DMS53 (cell line): ENCODE measurements around the gene CFD.
"Not testable (repeated sequence)": the region's sequence is repeated elsewhere in the genome, so short reads cannot be mapped to it uniquely, and the experiment has no call there.

Experiments used
- DNase-seq: peaks from one replicate; lab custom pipeline; 2025; lab: John Stamatoyannopoulos, UW

Gene CFD

DNA sequence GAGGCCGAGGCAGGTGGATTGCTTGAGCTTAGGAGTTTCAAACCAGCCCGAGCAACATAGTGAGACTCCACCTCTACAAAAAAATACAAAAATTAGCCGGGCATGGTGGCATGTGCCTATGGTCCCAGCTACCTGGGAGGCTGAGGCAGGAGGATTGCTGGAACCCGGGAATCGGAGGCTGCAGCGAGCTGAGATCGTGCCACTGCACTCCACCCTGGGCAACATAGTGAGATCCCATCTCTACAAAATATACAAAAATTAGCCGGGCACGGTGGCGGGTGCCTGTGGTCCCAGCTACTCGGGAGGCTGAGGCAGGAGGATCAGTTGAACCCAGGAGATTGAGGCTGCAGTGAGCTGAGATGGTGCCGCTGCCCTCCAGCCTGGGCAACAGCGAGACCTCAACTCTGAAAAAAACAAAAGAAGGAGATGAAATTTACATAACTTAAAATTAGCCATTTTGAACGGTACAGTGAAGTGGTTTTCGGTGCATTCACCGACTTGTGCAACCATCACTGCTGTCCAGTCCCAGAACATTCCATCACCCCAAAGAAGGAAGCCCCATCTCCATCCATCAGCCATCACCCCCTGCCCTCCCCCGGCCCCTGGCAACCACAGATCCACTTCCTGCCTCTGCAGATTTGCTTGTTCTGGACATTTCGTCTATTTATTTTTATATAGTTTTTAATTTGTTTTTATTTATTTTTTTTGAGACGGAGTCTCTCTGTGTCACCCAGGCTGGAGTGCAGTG is 33.4 kb upstream of the CFD start:
- DNase-seq: no peak

DNA sequence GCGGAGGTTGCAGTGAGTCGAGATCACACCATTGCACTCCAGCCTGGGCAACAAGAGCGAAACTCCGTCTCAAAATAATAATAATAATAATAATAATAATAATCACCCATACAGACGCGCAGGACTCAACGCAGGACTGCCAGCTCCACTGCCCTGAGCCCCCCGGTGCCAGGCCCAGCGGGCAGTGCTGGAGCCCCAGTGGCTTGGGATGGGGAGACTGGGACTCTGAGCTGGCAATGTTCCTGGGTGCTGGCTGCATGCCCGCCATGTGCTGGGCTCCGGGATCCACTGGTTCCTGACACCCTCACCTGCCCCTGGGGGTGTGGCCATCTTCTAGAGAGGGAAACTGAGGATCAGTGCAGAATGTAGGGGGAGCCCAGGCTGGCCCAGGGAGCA is 32.2 kb upstream of the CFD start:
- DNase-seq: no peak

DNA sequence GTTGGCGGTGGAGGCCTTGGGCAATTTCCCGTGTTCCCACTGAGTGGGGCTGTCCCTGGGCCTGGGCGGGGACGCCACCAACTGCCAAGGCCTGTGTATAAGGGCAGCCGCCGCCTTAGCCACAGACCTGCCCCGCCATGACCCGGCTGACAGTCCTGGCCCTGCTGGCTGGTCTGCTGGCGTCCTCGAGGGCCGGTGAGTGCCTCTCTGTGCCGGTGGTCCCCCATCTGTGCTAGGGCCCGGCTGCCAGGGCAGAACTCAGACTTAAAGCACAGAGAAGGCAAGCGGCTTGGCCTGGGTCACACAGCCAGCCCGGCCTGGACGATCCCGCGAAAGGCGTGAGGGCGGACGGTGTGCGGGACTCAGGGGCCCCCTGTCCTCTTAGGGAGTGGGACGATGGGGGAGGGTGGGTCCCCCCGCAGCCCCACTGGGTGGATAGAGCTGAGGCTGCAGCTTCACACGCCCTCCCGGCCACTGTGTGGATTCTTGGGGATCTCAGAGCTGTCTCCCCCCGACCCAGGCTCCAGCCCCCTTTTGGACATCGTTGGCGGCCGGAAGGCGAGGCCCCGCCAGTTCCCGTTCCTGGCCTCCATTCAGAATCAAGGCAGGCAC is 31.6 kb upstream of the CFD start, which contains the start of gene AZU1:
Gene AZU1, plus strand, starts transcription at position 128 of the 612 bp plus-strand sequence. Its CDS starts 10 bp downstream, at position 138.
- no peak for DNase-seq

DNA sequence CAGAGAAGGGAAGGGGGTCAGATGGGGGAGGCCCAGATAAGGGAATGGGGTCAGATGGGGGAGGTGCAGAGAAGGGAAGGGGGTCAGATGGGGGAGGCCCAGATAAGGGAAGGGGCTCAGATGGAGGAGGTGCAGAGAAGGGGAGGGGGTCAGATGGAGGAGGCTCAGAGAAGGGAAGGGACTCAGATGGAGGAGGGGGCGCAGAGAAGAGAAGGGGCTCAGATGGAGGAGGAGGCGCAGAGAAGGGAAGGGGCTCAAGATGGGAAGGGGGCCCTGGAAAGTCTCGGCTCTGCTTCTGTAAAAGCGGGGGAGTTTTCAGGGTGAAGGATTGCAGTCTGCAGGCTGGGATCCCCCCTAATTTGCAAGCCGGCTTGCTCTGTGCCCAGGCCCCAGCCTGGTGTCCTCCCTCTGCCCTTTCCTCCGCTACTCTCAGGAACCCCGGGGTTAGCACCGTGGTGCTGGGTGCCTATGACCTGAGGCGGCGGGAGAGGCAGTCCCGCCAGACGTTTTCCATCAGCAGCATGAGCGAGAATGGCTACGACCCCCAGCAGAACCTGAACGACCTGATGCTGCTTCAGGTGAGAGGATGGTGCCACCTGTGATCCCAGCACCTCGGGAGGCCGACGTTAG is 30.2 kb upstream of the CFD start:
- DNase-seq: no peak

DNA sequence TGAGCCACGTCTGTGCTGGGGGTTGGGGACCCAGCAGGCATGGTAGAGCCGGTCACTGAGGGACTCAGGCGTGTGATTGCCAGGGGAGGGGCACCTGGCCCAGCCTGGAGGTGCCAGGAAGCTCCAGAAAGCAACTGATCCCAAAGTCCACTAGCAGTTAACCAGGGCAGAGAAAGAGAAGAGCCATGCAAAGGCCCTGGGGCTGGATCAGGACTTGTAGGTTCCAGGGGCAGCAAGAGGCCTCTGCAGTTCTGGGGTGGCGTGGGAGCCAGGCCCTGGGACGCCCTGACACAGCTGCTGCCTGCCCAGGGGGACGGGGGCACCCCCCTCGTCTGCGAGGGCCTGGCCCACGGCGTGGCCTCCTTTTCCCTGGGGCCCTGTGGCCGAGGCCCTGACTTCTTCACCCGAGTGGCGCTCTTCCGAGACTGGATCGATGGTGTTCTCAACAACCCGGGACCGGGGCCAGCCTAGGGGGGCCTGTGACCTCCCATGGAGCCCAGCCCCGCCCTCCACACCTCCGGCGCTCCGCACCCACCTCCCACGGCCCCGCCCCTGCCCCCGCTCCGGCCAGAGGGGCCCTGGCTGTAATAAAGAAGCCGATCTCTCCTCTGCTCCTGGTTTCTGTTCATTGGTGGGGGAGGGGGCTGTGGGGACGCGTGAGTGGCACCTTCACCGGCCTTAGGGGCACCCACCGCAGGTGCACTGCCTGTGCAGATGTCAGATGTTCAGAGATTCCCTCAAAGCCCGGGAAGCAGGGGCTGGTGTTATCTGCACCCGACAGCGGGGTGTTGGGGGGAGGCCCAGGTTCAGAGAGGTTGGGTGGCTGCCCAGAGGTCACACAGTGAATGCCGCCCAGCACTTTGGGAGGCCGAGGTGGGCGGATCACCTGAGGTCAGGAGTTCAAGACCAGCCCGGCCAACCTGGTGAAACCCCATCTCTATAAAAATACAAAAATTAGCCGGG is 27.8 kb upstream of the CFD start:
- no peak for DNase-seq

DNA sequence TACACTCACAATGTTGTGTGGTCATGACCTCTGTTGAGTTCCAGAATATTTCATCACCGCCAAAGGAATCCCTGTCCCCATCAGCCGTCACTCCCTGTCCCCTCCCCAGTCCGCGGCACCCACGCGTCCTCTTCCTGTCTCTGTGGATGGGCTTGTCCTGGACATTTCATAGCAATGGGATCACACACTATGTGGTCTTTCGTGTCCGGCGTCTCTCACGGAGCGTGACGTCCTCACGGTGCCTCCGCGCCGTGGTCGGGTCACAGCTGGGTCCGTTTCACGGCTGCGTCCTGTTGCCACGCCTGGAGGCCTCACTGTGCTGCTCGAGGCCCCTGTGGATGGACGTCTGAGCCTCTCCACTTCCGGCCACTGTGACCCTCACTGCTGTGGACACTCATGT is 25.2 kb upstream of the CFD start:
- DNase-seq: no peak

DNA sequence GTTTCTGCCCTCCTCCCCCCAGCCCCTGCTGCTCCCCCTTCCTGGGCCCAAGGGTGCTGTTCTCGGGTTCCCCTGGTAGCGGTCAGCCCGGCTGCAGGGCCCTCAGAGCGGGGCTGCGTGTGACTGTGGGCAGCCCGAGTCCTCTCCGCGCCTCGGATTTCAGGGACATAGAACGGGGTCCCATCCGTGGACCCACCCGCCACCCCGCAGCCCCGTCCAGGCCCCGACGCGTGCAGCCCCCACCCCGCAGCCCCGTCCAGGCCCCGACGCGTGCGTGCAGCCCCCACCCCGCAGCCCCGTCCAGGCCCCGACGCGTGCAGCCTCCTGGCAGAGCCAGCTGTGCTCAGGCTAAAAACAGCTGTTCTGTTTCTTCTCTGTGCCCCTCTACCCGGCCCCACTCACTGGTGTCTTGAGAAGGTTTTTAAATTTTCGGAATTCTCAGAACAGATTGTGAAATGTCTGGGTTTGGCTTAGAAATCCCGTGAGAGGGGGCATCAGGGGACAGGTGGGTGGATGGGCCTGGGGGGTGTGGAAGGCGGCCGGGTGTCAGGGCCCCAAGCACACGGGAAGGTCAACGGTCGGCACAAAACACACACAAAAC is 24.2 kb upstream of the CFD start:
- no peak for DNase-seq

DNA sequence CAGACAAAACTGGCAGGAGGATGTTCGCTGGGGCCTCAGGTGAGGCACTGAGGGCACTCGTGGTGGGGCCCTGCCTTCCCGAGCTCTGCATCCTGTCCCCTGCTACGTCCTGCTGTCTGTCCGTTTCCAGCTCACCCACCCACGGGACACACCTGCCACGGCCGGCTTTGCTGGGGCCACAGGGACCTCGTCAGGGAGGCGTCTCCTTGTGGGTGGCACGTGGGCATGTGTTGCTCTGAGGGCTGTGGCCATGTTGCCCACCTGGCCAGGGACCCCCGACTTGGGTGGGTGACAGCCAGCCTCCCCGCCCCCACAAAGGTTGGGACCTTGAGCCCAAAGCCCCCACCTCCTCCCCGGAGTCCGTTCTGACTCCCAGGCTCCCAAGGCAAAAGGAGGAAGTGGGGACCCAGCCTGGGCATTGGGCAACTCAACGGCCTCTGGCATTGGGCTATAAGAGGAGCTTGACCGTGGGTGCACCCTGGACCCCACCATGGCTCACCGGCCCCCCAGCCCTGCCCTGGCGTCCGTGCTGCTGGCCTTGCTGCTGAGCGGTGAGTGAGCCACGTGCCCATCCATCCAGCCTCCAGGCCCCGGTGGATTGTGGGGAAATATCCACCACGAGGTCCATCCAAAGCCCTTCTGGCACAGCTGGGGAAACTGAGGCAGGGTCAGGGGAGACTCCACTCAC is 18.8 kb upstream of the CFD start, which contains the start of gene PRTN3:
Gene PRTN3, plus strand, starts transcription at position 481 of the 688 bp plus-strand sequence. Its CDS starts 10 bp downstream, at position 491.
- no peak for DNase-seq

DNA sequence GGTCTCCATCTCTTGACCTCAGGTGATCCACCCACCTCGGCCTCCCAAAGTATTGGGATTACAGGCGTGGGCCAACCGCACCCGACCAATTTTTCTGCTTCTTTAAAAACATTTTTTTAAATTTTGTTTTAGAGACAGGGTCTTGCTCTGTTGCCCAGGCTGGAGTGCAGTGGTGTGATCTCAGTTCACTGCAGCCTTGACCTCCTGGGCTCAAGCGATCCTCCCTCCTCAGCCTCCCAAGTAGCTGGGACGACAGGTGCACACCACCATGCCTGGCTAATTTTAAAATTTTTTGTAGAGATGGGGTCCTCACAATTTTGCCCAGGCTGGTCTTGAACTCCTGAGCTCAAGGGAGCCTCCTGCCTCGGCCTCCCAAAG is 16.7 kb upstream of the CFD start:
- not testable (repeated sequence) for DNase-seq

DNA sequence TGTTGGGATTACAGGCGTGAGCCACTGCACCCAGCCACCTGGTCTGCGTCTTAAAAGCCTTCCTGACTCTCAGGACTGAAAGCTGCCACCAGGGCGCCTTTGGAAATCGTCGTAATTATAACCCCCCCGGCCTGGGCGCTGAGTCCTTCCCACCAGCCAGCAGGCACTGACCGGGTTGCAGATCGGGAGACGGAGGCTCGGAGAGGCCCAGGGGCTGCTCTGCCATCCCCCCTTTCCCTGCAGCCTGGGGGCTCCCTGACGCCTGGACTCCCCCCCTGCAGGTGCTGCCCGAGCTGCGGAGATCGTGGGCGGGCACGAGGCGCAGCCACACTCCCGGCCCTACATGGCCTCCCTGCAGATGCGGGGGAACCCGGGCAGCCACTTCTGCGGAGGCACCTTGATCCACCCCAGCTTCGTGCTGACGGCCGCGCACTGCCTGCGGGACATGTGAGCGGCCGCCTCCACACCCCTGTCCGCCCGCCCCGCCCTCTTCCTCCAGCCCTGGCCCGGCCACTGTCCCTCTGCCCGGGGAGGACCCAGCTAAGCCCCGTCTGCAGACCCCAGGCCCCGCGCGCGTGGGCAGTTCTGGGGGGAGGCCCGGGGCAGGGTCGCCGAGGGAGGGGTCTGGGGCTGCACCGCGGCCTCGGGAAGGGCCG is 16.2 kb upstream of the CFD start:
- peak; percentile 70 for DNase-seq

DNA sequence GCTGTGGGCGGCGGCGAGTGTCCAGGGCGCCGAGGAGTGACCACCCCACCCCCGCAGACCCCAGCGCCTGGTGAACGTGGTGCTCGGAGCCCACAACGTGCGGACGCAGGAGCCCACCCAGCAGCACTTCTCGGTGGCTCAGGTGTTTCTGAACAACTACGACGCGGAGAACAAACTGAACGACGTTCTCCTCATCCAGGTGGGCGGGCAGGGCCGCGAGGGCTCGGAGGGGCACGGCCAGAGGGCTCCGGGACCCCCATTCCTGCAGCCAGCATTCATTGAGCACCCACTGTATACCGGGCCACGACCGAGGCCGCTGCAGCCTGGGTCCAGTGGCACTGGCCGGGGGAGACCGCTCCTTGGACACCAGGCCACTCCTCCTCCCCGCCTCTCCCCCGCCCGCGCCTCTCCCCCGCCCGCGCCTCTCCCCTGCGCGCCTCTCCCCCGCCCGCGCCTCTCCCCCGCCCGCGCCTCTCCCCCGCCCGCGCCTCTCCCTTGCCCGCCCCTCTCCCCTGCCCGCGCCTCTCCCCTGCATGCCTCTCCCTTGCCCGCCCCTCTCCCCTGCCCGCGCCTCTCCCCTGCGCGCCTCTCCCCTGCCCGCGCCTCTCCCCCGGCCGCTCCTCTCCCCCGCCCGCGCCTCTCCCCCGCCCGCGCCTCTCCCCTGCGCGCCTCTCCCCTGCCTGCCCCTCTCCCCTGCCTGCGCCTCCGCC is 15.5 kb upstream of the CFD start:
- no peak for DNase-seq

DNA sequence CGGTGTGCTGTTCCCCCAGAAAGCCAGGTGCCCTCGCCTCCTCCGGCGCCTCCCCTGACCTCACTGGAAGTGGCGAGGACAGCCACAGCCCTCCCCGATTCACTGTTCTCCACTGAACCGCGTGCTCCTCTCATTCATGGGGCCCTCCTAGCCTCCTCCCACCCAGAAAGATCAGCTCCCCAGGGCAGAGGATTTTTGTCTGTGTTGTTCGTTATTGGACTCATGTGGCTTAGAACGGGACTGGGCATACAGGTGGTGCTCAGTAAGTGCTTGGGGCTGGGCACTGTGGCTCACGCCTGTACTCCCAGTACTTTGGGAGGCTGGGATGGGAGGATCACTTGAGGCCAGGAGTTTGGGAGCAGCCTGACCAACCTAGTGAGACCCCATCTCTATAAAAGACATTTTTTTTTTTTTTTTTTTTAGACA is 14.9 kb upstream of the CFD start:
- peak; percentile 49 for DNase-seq

DNA sequence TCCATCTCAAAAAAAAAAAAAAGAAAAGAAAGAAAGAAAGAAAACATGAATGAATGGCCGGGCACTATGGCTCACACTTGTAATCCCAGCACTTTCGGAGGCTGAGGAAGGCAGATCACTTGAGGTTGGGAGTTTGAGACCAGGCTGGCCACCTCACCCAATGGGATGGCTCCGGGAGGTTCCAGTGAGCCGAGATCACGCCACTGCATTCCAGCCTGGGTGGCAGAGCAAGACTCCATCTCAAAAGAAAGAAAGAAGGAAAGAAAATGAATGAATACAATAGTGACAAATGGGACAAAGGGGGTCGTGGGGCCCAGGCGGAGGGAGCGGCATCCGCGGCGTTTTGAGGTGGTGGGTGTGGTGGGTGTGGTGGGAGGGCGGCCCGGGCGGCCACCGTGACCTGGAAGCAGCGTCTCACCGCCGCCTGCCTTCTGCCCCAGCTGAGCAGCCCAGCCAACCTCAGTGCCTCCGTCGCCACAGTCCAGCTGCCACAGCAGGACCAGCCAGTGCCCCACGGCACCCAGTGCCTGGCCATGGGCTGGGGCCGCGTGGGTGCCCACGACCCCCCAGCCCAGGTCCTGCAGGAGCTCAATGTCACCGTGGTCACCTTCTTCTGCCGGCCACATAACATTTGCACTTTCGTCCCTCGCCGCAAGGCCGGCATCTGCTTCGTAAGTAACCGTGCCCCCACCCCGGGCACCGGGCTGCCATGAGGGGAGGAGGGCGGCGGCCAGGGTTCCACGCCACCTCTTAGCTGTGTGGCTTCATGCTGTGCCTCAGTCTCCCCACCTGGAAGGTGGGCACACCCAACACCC is 13.6 kb upstream of the CFD start:
- peak; percentile 45 for DNase-seq

DNA sequence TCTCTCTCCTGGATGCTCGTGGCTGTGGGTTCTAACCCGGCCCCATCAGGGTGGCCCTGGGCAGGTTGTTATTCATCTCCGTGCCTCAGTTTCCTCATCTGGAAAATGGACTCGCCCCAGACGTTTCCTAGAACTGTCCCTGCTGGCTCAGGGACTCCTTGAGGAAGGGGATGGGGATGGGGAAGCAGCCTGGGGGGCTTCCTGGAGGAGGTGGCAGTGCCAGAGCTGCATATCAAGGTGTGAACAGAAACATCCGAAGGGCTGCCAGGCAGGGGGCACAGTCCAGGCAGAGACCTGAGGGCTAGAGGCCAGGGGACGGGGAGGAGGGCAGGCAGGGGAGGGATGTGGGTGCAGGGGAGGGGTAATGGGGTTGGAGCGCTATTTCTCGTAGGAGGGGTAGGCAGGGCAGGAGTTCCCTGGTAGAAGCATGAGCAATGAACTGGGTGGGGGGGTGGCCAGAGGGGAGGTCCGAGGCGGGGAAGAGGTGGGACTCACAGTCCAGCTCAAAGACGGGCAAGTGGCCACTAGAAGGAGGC is 11.0 kb upstream of the CFD start:
- DNase-seq: no peak

DNA sequence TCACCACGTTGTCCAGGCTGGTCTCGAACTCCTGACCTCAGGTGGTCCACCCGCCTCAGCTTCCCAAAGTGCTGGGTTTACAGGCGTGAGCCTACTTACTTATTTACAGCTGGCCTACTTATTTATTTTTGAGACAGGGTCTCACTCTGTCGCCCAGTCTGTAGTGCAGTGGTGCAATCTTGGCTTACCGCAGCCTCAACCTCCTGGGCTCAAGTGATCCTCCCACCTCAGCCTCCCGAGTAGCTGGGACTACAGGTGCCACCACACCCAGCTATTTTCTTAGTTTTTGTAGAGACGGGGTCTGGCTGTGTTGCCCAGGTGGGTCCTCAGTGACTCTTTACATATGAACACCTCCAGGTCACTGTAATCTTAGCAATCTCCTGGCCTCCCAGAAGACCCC is 10.3 kb upstream of the CFD start:
- not testable (repeated sequence) for DNase-seq

DNA sequence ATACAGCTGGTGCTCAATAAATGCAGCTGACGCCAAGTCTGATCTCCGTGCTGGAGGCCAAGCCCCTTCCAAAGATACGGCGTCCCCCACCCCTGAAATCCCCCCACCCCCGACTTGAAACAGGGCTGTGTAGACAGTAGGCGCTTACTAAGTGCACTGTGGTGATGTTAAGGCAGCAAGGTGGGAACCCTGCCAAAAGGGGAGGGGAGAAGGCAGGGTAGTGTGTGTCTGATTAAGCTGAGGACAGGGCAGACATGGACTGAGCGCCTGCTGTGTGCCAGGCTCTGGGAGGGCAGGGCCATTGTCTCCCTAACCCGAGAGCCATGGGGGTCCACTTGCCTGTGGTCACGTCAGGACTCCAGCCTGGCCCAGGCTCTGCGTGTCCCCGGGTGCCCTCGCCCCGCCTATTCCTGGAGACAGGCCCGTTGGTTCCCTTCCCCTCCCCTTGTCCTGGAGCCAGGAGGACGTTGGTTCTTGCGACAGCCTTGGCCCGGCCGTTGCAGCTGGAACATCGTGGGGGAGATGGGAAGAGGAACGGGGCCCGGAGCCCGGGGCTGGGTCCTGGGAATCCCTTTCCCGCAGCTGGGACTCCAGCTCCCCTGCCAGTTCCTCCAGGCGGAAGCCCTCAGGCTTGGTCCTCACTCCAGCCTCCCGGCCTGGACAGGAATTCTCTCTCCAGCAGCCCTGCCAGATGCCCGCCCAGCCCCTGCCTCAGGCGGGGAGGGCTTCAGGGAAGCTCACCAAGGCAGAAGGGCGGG is 9.1 kb upstream of the CFD start:
- peak; percentile 81 for DNase-seq

DNA sequence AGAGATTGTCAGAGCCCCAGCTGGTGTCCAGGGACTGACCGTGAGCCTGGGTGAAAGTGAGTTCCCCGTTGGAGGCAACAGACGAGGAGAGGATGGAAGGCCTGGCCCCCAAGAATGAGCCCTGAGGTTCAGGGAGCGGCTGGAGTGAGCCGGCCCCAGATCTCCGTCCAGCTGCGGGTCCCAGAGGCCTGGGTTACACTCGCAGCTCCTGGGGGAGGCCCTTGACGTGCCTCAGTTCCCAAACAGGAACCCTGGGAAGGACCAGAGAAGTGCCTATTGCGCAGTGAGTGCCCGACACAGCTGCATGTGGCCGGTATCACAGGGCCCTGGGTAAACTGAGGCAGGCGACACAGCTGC is 8.5 kb upstream of the CFD start:
- DNase-seq: no peak
